GM18519 (cell line): ENCODE results near the gene WEE2.

Experiments
- ATAC-seq: cut with Tn5 transposase; IDR thresholded peaks from one replicate; pipeline ENCODE4 v1.9.1; 2021; ENCODE audit warnings: mild to moderate bottlenecking, moderate library complexity; ENCODE audit not compliant: unreplicated experiment, low FRiP score

WEE2 gene

GRCh38 chr7:141708351-141708750 is at the start of gene WEE2:
TSS of gene WEE2 (plus strand) at chr7:141708353. CDS start at chr7:141708759, 406 bp downstream.
- ATAC-seq, result no peak

- no peak for ATAC-seq
Measured at GRCh38 chr7:141659501-141659900, 48.7 kb upstream of the WEE2 start.

GRCh38 chr7:141660259-141660658 is 47.9 kb upstream of the WEE2 start:
- ATAC-seq, result no peak

DNA sequence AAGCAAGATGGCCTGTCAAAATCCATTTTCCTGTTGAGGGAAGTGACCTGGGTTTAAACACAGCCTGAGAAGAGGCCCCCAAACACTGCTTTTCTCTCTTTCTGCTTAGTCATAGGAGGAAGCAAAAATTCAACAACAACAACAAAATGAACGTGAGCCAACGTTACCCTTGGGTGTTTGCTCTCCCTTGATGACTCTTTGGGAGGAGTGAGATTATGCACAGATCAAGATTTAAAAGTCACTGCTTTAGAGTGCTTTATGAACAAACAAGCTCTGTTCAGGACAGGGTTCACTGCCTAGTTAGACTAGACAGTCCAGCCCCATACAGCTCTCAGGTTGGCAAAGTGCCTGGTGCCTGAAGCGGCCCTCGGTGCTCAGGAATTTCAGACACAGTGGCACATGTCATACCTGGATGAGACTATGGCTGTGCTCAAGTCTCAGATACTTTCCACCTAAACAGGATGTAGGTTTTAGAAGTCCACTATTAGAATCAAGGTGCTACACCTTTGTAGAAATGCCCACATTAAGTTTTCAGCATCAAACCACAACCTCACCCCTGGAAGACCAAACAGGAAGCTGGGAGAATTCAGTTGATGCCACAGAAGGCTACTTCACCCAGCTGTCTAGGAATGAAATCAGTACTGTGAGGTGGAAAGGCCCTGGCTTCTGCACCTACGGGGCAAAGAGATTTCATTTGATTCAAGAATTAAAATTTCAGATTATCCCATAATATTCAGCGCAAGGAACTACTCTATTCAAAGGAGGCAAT is 44.9 kb upstream of the WEE2 start:
- ATAC-seq, result no peak

DNA sequence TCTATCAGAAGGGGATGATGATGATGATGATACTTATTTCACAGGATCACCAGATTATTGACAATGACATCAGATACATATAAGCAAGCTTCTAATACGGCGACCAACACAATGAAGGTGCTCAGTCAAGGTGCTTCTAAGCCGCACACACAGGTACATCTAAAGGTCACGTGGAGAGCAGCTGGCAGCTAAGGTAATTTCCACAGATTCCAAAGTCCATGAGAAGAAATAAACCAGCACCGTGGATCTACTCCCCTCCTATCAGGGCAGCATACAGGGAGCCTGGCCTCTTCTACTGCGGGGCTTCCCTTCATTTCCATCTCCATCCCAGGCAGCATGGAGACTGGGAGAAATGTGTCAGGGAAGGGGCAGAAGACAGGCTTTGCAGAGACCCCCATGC is 43.7 kb upstream of the WEE2 start:
- no peak for ATAC-seq

DNA sequence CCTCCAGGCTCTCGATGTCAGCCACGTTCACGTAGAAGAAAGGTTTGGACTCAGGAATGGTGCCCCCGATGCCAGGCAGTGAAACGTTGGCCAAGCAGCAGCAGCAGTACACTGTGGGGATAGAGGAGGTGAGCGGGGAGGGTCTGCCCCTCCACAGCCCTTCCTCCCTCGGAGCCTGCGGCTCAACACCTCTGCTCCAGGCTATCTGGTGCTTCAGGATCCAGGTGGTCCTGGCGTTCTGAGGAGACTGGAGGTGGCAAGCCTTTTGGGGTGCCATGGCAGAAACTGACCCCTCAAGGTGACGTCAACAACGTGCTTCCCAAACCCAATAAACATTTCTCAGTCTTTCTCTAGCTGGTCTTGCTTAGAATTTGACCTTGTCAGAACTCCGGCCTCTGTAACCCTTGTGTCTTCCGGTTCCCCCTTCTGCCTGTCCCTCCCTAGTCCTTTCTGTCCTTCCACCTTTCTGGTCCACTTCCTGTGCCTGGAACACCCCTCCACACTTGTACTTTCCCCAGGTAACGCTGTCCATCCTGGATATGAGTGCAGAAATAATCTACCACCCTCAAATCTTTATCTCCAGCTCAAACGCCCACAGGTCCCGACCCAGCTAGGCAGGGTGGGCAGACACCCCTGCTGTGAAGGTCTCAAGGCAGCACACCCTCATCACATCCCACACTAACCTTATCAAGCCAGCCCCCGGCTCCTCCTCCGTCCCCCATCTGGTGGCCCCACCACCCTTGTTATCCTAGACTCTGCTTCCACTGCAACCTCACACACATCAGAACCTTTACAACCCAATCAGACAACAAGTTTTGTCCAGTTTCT is 42.7 kb upstream of the WEE2 start:
- ATAC-seq, result no peak

GRCh38 chr7:141666071-141666470 is 42.1 kb upstream of the WEE2 start:
- ATAC-seq, result no peak

DNA sequence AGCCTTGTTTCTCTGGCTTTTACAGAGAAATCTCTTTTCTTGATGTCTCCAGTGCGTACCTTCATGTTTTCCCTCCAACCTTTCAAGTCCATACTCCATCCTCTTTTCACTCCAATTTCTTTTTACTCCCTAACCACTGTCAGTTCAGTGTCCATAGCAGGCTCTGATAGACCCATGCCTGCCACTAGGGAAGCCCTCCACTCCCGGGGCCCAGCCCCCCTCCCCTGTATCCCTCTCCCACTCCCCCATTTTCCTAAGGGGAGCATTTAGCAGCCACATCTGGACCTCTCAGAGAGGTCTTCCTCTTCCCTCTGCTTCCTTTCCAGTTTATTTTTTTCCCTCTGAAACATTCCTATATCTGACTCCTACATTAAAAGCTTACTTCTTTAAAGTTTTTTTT is 39.3 kb upstream of the WEE2 start:
- ATAC-seq, result no peak

- no peak for ATAC-seq
Measured at GRCh38 chr7:141671705-141672496, 36.3 kb upstream of the WEE2 start.

- no peak for ATAC-seq
Measured at GRCh38 chr7:141673346-141673745, 34.8 kb upstream of the WEE2 start.

GRCh38 chr7:141674171-141674671 is 33.9 kb upstream of the WEE2 start:
- no peak for ATAC-seq

DNA sequence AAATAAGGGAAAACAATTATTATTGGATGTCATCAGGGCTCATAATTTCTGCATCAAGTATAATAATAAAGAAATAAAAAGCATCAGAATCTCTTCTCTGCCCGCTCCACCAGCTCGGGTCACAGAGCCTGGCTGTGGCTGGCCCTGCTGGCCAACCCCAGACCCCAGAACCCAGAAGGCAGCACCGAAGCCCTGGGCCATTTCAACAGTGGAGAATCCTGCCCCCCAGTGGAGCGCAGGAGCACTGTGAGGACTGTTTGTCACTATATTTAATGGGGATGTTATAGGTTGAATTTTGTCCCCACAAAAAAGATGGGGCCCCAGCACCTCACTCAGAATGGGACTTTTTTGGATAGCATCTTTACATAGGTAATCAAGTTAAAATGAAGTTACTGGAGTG is 33.5 kb upstream of the WEE2 start:
- no peak for ATAC-seq

DNA sequence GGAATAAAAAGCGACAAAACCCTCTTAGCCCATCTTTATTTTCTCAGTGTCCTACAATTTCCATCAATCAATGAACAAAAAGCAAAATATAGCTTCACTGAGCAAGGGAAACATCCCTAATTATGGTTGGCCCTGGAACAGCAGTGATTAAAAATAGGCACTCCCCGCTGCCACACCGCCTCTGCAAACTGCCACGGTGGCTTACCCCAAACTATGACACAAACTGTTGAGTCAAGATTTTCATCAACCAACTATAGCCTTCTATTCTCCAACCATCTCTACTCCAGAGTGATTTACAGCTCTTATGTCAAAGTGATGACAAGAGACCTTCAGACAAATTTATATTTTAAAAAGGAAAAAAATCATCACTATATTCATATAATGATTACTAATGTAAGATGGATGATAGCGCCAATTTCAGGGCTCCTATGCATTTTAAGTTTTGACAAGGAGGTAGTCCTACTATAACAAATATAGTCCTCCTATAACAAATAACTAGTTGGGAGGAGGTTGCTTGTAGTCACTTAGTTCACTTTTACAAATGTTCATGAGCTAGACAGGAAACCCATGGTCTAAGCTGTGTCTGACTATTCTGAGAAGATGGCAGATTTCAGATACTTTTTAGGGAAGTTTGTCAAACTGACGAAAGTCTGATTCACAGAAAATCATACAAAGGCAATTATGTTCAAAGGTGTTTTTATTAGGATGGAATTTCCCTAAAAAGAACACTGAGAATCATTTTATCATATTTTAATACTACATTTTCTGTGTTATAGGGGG is 32.5 kb upstream of the WEE2 start:
- ATAC-seq, result no peak

DNA sequence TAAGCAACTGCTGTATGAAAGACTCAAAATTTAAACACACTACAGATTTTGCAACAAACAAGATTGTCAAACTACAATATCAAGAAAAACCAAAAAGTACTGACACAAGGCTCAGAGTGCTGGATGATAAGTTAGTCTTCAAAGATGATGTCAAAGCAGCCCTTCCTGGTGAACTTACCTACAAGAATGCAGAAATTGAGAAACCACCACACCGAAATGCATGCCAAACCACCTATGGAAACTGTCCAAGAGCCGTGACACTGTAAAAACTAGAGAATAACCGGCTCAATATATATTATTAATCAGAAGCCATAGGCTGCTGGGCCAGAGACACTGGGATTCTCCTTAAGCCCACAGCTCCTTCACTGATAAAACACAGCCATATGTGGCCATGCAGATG is 31.5 kb upstream of the WEE2 start:
- ATAC-seq, result no peak

GRCh38 chr7:141679014-141679413 is 29.1 kb upstream of the WEE2 start:
- ATAC-seq, result peak; percentile 80

- no peak for ATAC-seq
Measured at GRCh38 chr7:141685285-141686023, 22.7 kb upstream of the WEE2 start.

- no peak for ATAC-seq
Measured at GRCh38 chr7:141686074-141686473, 22.1 kb upstream of the WEE2 start.

DNA sequence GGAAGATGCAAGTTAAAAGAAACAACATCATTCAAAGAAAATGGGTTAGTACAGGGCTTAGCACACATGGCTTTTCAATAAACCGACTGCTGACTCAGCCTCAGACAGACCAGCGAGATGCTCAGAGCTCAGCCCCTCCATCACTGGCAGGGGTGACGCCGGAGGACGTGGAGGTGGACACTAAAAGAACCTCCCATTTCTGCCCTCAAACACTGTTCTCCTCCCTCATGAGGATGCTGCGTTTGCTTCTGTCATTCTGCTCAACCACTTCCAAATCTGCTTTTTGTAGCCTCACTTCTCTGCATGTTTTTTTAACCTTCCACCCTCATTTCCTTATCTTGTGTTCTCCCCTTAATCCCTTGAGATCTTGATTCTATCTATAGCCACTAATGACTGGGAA is 21.5 kb upstream of the WEE2 start:
- no peak for ATAC-seq

DNA sequence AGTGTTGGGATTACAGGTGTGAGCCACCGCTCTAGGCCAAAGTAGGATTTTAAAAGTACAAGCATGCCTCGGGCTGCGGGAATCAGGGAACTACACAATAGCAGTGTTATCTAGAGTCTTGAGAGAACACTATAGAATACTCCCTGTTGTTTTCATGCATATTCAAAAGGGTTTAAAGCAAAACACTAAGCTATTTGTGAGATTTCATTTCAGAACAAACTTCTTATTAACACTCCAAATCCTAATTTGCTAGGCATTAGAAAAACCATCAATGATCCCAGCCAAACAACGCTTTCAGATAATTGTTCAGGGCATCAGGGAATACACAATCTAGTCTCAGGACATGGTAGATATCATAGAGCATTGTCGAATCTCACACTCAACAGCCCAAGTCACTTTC is 20.1 kb upstream of the WEE2 start:
- ATAC-seq, result no peak
